AG04449 (cell line): ENCODE results near the gene DGUOK.

Experiments
- CTCF ChIA-PET: fragments of 350-600 bp; formaldehyde crosslinking; extraction: SDS; loops from one replicate; lab custom pipeline; 2021; ENCODE audit warnings: antibody characterized with exemption; lab: Yijun Ruan, JAX
- POLR2A ChIA-PET: fragments of 400-600, 350-600 bp; formaldehyde crosslinking; extraction: SDS; loops from one replicate; lab custom pipeline; 2020; ENCODE audit warnings: antibody characterized with exemption, inconsistent platforms; lab: Yijun Ruan, JAX
- DNase-seq: peaks from one replicate; pipeline ENCODE4 v3.0.0-alpha.2; 2010; ENCODE audit warnings: low read depth, low spot score
- H3K4me3 ChIP-seq: 2 replicates; pipeline ENCODE4 v1.5.1; 2011; ENCODE audit warnings: low read depth, mild to moderate bottlenecking, control low read depth, low read length
- TF ChIP-seq, protein P1 (sequence below): IDR thresholded peaks from one replicate; pipeline ENCODE4 v1.5.1; 2011; ENCODE audit warnings: mild to moderate bottlenecking, moderate library complexity, low read length, control low read depth, inconsistent platforms; ENCODE audit not compliant: insufficient read depth; ENCODE audit errors: missing control alignments

The DGUOK gene

DNA sequence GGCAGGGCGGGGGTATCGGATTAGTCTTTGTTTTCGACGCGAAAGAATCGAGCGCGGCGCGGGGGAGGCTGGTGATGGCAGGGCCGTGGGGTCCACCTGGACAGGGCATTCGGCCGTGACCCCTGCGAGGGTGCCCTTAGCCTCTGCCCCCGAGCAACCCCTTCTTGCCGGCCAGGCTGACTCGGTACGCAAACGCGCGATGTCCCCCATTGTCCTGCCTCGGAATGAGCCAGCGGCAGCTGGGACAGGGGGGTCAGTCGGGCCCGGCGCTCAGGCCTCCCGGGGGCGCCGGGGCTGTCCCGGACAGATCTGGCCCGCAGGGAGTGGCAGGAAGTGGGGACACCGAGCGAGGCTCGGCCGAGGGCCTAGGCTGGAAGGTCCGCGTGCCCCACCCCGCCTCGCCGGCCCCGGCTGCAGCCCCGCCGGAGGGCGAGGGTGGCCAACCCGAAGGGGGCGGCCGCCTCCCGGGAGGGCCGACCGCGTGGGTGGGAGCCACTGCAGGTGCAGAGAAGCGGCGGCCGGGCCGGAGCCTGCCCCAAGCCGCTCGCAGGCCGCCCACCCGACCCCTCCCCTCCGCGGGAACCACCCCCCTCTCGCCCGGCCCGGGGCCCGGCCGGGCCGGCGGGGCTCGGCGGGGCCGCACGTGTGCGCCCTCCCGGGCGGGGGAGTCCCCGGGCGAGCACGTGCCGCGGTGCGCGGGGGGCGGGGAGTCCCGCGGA lies 57.7 kb downstream of the DGUOK start, which contains the start of gene TET3:
Gene TET3 (plus strand): TSS at position 708 of the 719 bp plus-strand sequence. CDS start 1,494 bp downstream, outside the sequence.
- DNase-seq: no peak
- ChIA-PET CTCF (no interaction called here), POLR2A (no interaction called here)
- TF ChIP-seq, protein P1, sequence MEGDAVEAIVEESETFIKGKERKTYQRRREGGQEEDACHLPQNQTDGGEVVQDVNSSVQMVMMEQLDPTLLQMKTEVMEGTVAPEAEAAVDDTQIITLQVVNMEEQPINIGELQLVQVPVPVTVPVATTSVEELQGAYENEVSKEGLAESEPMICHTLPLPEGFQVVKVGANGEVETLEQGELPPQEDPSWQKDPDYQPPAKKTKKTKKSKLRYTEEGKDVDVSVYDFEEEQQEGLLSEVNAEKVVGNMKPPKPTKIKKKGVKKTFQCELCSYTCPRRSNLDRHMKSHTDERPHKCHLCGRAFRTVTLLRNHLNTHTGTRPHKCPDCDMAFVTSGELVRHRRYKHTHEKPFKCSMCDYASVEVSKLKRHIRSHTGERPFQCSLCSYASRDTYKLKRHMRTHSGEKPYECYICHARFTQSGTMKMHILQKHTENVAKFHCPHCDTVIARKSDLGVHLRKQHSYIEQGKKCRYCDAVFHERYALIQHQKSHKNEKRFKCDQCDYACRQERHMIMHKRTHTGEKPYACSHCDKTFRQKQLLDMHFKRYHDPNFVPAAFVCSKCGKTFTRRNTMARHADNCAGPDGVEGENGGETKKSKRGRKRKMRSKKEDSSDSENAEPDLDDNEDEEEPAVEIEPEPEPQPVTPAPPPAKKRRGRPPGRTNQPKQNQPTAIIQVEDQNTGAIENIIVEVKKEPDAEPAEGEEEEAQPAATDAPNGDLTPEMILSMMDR: no peak
- peak within 1 kb of the TSS; percentile 58 for H3K4me3 ChIP-seq

DNA sequence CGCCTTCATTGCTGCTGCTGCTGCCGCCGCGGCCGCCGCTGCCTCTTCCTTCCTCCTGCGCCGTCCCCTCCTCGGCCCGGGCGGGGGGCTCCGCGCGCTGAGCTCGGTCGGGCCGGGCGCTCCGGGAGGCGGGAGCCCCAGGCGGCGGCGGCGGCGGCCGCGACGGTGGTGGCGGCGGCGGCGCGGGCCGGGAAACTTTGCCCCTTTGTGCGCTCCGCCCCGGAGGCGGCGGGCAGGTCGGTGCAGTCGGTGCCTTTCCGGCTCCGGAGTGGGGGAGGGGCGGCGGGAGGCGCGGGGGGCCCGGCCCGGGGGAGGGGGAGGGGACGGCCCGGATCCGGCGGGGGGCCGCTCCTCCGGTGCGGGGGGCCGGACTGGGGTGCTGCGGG lies 58.2 kb downstream of the DGUOK start:
- POLR2A ChIA-PET: no interaction called here
- H3K4me3 ChIP-seq: peak overlapping the region; percentile 58
- TF ChIP-seq, protein P1: no peak
- CTCF ChIA-PET: no interaction called here
- no peak for DNase-seq

DNA sequence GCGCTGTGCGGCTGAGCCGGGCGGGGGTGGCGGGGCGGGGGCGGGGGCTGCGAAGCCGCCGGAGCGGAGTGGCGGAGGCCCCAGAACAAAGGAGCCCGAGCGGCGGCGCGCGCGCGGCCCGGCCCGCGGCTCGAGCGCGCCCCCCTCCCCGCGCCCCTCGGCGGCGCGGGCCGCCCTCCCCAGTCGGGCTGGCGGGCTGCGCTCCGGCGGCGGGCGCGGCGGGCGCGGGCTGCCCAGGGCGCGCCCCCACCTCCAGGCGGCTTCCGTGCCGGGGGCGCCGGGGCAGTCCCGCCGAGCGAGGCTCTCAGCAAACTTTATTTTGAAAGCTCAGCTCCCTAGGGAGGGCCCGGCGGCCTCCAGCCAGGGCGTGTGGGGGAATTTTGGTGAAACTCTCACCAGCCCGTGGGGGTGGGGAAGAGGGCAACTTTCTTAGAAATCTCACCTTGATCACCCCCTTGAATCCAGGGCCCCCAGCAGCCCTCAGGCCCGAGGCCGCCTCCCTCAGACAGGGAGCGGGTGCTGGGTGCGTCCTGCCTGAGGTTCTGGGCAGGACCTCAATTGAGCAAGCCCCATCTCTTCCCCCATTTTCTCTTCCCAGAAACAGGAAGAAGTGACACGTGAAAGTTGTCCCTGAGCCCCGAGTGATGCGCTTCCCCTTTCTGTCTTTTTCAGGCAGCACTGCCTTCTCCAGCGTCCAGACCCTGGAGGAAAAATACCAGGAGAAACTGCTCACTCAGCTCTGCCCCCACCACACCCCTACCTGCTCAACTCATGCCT lies 58.8 kb downstream of the DGUOK start:
- CTCF ChIA-PET: no interaction called here
- no peak for DNase-seq
- TF ChIP-seq, protein P1: no peak
- POLR2A ChIA-PET: no interaction called here
- H3K4me3 ChIP-seq: peak overlapping the region; percentile 58

DNA sequence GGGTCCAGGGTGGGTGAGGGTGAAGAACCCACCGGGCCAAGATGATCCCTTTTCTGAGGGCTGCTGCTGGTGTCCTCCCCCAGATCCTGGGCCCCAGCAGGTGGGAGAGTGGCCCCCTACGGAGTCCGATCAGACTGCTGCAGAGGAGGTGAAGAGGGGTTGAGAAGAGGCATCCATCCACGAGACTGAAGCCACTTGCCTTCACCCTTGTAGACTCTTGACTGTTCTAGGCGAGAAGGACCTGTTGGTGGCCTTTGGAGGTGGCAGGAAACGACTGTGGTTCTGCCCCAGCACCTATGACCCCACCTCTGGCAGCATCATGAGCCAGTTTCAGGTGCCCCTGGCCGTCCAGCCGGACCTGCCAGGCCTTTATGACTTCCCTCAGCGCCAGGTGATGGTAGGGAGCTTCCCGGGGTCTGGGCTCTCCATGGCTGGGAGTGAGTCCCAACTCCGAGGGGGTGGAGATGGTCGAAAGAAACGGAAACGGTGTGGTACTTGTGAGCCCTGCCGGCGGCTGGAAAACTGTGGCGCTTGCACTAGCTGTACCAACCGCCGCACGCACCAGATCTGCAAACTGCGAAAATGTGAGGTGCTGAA lies 59.5 kb downstream of the DGUOK start:
- POLR2A ChIA-PET: no interaction called here
- TF ChIP-seq, protein P1: no peak
- DNase-seq: no peak
- CTCF ChIA-PET: interaction anchor here (2.8 kb wide), 1 partner anchor 162 kb away, joined by 11 read pairs; no protein-coding TSS in a partner anchor
- peak overlapping the region; percentile 58 for H3K4me3 ChIP-seq

- POLR2A ChIA-PET: interaction anchor here (1.0 to 1.4 kb wide), 2 partner anchors 15 to 112 kb away, joined by 3 to 5 read pairs; no protein-coding TSS in a partner anchor
Measured at GRCh38 chr2:73987109-73987947, 60.6 kb downstream of the DGUOK start.

More at GRCh38 chr2:73987109-73987947, 60.6 kb downstream of the DGUOK start:
- CTCF ChIA-PET: interaction anchor here (0.7 to 2.8 kb wide), 5 partner anchors 13 to 166 kb away, joined by 3 to 11 read pairs (median 3); partner anchors contain the start of gene STAMBP
- TF ChIP-seq, protein P1: peak; percentile 40
- DNase-seq: no peak
- peak overlapping the region; percentile 20 for H3K4me3 ChIP-seq
